ENCODE data around the gene NRSN2.
"Not testable (repeated sequence)": the region's sequence is repeated elsewhere in the genome, so short reads cannot be mapped to it uniquely, and the experiment has no call there.

Gene NRSN2

GRCh38 chr20:354298-354977 lies 7.5 kb downstream of the NRSN2 start:
- peak; percentile 65 for DNase-seq

- DNase-seq, result not testable (repeated sequence)
Measured at GRCh38 chr20:356154-356553, 9.2 kb downstream of the NRSN2 start.

GRCh38 chr20:356745-357144 lies 9.8 kb downstream of the NRSN2 start:
- DNase-seq, result no peak

GRCh38 chr20:358891-359555 lies 12.1 kb downstream of the NRSN2 start:
- no peak for DNase-seq

- no peak for DNase-seq
Measured at GRCh38 chr20:361561-361960, 14.7 kb downstream of the NRSN2 start.

GRCh38 chr20:362271-363254 lies 15.7 kb downstream of the NRSN2 start:
- no peak for DNase-seq

- no peak for DNase-seq
Measured at GRCh38 chr20:363319-364078, 16.6 kb downstream of the NRSN2 start.

GRCh38 chr20:364905-365794 lies 18.2 kb downstream of the NRSN2 start:
- no peak for DNase-seq

- DNase-seq, result no peak
Measured at GRCh38 chr20:366041-366718, 19.3 kb downstream of the NRSN2 start.

GRCh38 chr20:366719-367485 lies 20.0 kb downstream of the NRSN2 start:
- no peak for DNase-seq

GRCh38 chr20:367486-367887 lies 20.6 kb downstream of the NRSN2 start:
- no peak for DNase-seq

- no peak for DNase-seq
Measured at GRCh38 chr20:368915-369314, 22.0 kb downstream of the NRSN2 start.

- DNase-seq, result no peak
Measured at GRCh38 chr20:370151-370600, 23.3 kb downstream of the NRSN2 start.

GRCh38 chr20:370977-371754 lies 24.3 kb downstream of the NRSN2 start:
- no peak for DNase-seq

- no peak for DNase-seq
Measured at GRCh38 chr20:371755-372542, 25.0 kb downstream of the NRSN2 start.

- not testable (repeated sequence) for DNase-seq
Measured at GRCh38 chr20:372543-373082, 25.7 kb downstream of the NRSN2 start.

GRCh38 chr20:373171-373890 lies 26.4 kb downstream of the NRSN2 start:
- DNase-seq, result no peak

Data from effector CD4-positive, alpha-beta T cell (primary cell).